HG03135 (cell line): Measurements from ENCODE around the gene CACNA1I.

Source experiments
- ATAC-seq: cut with Tn5 transposase; IDR thresholded peaks from one replicate; pipeline ENCODE4 v1.9.1; 2021; ENCODE audit warnings: mild to moderate bottlenecking, moderate library complexity; ENCODE audit not compliant: unreplicated experiment

The CACNA1I gene

GRCh38 chr22:39535357-39535725 is 35.2 kb upstream of the CACNA1I start:
- ATAC-seq, result no peak

GRCh38 chr22:39535831-39536449 is 34.6 kb upstream of the CACNA1I start:
- ATAC-seq, result no peak

- no peak for ATAC-seq
These were observed 33.8 kb upstream of the CACNA1I start for GRCh38 chr22:39536711-39537110.

- ATAC-seq, result no peak
These were observed 32.6 kb upstream of the CACNA1I start for GRCh38 chr22:39537975-39538374.

- no peak for ATAC-seq
These were observed 27.5 kb upstream of the CACNA1I start for GRCh38 chr22:39543095-39543494.

GRCh38 chr22:39545386-39546365 is 24.9 kb upstream of the CACNA1I start:
- no peak for ATAC-seq

GRCh38 chr22:39546889-39547586 is 23.5 kb upstream of the CACNA1I start:
- ATAC-seq, result no peak

- no peak for ATAC-seq
These were observed 23.0 kb upstream of the CACNA1I start for GRCh38 chr22:39547587-39547947.

GRCh38 chr22:39553429-39553828 is 17.1 kb upstream of the CACNA1I start:
- ATAC-seq, result no peak

GRCh38 chr22:39554151-39554550 is 16.4 kb upstream of the CACNA1I start:
- ATAC-seq, result no peak

- ATAC-seq, result no peak
These were observed 13.3 kb upstream of the CACNA1I start for GRCh38 chr22:39556970-39557841.

GRCh38 chr22:39558254-39558727 is 12.3 kb upstream of the CACNA1I start:
- no peak for ATAC-seq

GRCh38 chr22:39558950-39559349 is 11.6 kb upstream of the CACNA1I start:
- no peak for ATAC-seq

GRCh38 chr22:39559456-39560105 is 11.0 kb upstream of the CACNA1I start:
- ATAC-seq, result no peak

- ATAC-seq, result no peak
These were observed 10.4 kb upstream of the CACNA1I start for GRCh38 chr22:39560127-39560526.

GRCh38 chr22:39562839-39563489 is 7.6 kb upstream of the CACNA1I start:
- ATAC-seq, result no peak

- no peak for ATAC-seq
These were observed 6.8 kb upstream of the CACNA1I start for GRCh38 chr22:39563571-39564428.

GRCh38 chr22:39565414-39565944 is 5.1 kb upstream of the CACNA1I start:
- ATAC-seq, result no peak
